Natural killer cell (primary cell): ENCODE measurements around the gene OPRD1. TPM values are rescaled to one million over a fixed set of nuclear protein-coding genes. Genes with fewer than 3 reads are reported as not detected.
A peak's percentile ranks its signal among the peaks of the same experiment; 100 is the strongest.

Experiments used
- ATAC-seq, 3 donors: fragments of 150-1000 bp in 2 of 3; fragments of 200-7000 bp in 1 of 3; cut with Tn5 transposase; 1 replicate in 1 of 3; 2 replicates in 2 of 3; pipeline ENCODE4 v1.10.0; 2021; ENCODE audit warnings: mild to moderate bottlenecking in 2 of 3, moderate library complexity in 2 of 3
- DNase-seq, 2 donors: peaks; one replicate each; pipeline versions ENCODE4 v3.0.0 to v3.0.0-alpha.2; 2013 to 2021; ENCODE audit warnings: mixed read lengths in 1 of 2
- H3K27ac ChIP-seq: one replicate; pipeline ENCODE4 v1.5.1; 2013; ENCODE audit warnings: mild to moderate bottlenecking, low read length
- H3K27me3 ChIP-seq: one replicate; pipeline ENCODE4 v1.6.1; 2013; ENCODE audit warnings: low read length; ENCODE audit not compliant: control insufficient read depth, insufficient read depth
- H3K36me3 ChIP-seq: one replicate; pipeline ENCODE4 v1.6.1; 2013; ENCODE audit warnings: low read length; ENCODE audit not compliant: control insufficient read depth, insufficient read depth
- H3K4me1 ChIP-seq: one replicate; pipeline ENCODE4 v1.6.1; 2013; ENCODE audit warnings: low read length; ENCODE audit not compliant: control insufficient read depth, insufficient read depth
- H3K4me3 ChIP-seq: one replicate; pipeline ENCODE4 v1.5.1; 2013; ENCODE audit warnings: low read length
- H3K9me3 ChIP-seq: one replicate; pipeline ENCODE4 v1.6.1; 2013; ENCODE audit warnings: low read length; ENCODE audit not compliant: control insufficient read depth, insufficient read depth
- H3K27ac Mint-ChIP-seq, 2 donors: one replicate each; pipeline ENCODE4 v1.8.0; 2022; ENCODE audit warnings: mild to moderate bottlenecking in 2 of 2, mixed read lengths in 2 of 2, moderate library complexity in 1 of 2
- H3K27me3 Mint-ChIP-seq, 2 donors: one replicate each; pipeline ENCODE4 v1.8.0; 2022; ENCODE audit warnings: low read depth in 2 of 2, mixed read lengths in 2 of 2
- H3K36me3 Mint-ChIP-seq: one replicate; pipeline ENCODE4 v1.8.0; 2022; ENCODE audit warnings: mixed read lengths
- H3K4me1 Mint-ChIP-seq, 2 donors: one replicate each; pipeline ENCODE4 v1.8.0; 2022; ENCODE audit warnings: mixed read lengths in 2 of 2
- H3K4me3 Mint-ChIP-seq: one replicate; pipeline ENCODE4 v1.8.0; 2022; ENCODE audit warnings: mild to moderate bottlenecking, moderate library complexity, mixed read lengths
- H3K9me3 Mint-ChIP-seq, 2 donors: one replicate each; pipeline ENCODE4 v1.8.0; 2022; ENCODE audit warnings: mixed read lengths in 2 of 2
- WGBS: methylation state at CpG from one replicate; pipeline ENCODE4 v1.1.7; 2013; ENCODE audit warnings: missing lambda C conversion rate; ENCODE audit not compliant: insufficient coverage; 5-methylcytosine and 5-hydroxymethylcytosine counted together
- intact Hi-C: fragments of 100-400 bp; cut with micrococcal nuclease; formaldehyde crosslinking; loops from one replicate; pipeline ENCODE4 v1.14.2; 2022
- total RNA-seq, 4 donors: library from RNA; stranded (reverse); fragments of 120-200 nt in 1 of 4; gene quantifications; one replicate each; pipeline versions ENCODE4 v1.2.3 to v1.2.4, GENCODE V29; 2013 to 2022
- TF ChIP-seq, protein P1 (sequence below): fragments of 200-600 bp; IDR thresholded peaks from one replicate; pipeline ENCODE4 v1.8.0; 2022; ENCODE audit warnings: antibody characterized with exemption

The OPRD1 gene
- total RNA-seq, 3 donors from 2014 or later (not counting 1 experiment from before 2014, with no cell fraction given) = not detected

DNA sequence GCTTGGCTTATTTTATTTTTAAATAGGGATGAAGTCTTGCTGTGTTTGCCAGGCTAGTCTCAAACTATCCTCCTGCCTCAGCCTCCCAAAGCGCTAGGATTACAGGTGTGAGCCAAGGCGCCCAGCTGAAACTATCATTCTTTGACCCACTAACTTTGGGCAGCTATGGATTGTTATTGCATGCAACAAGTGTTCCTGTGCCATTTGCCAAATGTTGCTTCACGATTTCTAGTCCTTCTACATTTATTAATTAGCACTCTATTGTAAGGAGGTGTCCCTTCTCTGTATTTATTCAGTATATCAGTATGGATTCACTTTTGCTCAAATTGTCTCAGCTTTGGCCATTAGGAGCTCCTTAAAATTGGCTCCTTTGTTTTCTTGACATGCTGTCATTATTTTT is 38.9 kb upstream of the OPRD1 start:
- H3K27ac ChIP-seq = no peak overlapping the region
- TF ChIP-seq, protein P1, sequence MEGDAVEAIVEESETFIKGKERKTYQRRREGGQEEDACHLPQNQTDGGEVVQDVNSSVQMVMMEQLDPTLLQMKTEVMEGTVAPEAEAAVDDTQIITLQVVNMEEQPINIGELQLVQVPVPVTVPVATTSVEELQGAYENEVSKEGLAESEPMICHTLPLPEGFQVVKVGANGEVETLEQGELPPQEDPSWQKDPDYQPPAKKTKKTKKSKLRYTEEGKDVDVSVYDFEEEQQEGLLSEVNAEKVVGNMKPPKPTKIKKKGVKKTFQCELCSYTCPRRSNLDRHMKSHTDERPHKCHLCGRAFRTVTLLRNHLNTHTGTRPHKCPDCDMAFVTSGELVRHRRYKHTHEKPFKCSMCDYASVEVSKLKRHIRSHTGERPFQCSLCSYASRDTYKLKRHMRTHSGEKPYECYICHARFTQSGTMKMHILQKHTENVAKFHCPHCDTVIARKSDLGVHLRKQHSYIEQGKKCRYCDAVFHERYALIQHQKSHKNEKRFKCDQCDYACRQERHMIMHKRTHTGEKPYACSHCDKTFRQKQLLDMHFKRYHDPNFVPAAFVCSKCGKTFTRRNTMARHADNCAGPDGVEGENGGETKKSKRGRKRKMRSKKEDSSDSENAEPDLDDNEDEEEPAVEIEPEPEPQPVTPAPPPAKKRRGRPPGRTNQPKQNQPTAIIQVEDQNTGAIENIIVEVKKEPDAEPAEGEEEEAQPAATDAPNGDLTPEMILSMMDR = no peak
- intact Hi-C loops = no loop called here
- H3K4me3 Mint-ChIP-seq = no peak overlapping the region
- DNase-seq (no peak), ATAC-seq (no peak)
- H3K27me3 ChIP-seq = no peaks in the 10 kb centered on the region
- H3K36me3 ChIP-seq = peaks cover 11% of the 10 kb centered on the region
- H3K9me3 ChIP-seq = no peaks in the 10 kb centered on the region
- H3K27ac Mint-ChIP-seq = peak overlapping the region in 1 of 2 donors; percentile 31
- no peaks in the 10 kb centered on the region for H3K27me3 Mint-ChIP-seq
- H3K36me3 Mint-ChIP-seq = peaks cover 7% of the 10 kb centered on the region
- no peaks in the 10 kb centered on the region for H3K9me3 Mint-ChIP-seq
- no peak overlapping the region for H3K4me3 ChIP-seq
- WGBS = 100% methylated on average over 2 of the region's 3 CpGs
- peaks cover 13% of the 10 kb centered on the region for H3K4me1 ChIP-seq
- H3K4me1 Mint-ChIP-seq = peaks cover 10% of the 10 kb centered on the region in 2 donors

- ATAC-seq = peak; percentile 94 to 97 (median 95)
- H3K4me3 Mint-ChIP-seq = peak overlapping the region; percentile 85
- H3K27me3 Mint-ChIP-seq = no peaks in the 10 kb centered on the region
- 16% methylated on average over 39 of the region's 39 CpGs for WGBS
- Histone ChIP-seq H3K9me3 (no peaks in the 10 kb centered on the region), H3K27ac (peak overlapping the region; percentile 68), H3K27me3 (no peaks in the 10 kb centered on the region), H3K4me3 (peak overlapping the region; percentile 63), H3K4me1 (peaks cover 13% of the 10 kb centered on the region), H3K36me3 (peaks cover 3% of the 10 kb centered on the region)
- no peaks in the 10 kb centered on the region for H3K36me3 Mint-ChIP-seq
- peak overlapping the region; percentile 72 to 85 for H3K27ac Mint-ChIP-seq
- peak; percentile 68 to 83 for DNase-seq
- intact Hi-C loops = no loop called here
- no peaks in the 10 kb centered on the region for H3K9me3 Mint-ChIP-seq
- peaks cover 10% of the 10 kb centered on the region in 2 donors for H3K4me1 Mint-ChIP-seq
- TF ChIP-seq, protein P1 = no peak
Measured at GRCh38 chr1:28775121-28775942, 36.6 kb upstream of the OPRD1 start.

DNA sequence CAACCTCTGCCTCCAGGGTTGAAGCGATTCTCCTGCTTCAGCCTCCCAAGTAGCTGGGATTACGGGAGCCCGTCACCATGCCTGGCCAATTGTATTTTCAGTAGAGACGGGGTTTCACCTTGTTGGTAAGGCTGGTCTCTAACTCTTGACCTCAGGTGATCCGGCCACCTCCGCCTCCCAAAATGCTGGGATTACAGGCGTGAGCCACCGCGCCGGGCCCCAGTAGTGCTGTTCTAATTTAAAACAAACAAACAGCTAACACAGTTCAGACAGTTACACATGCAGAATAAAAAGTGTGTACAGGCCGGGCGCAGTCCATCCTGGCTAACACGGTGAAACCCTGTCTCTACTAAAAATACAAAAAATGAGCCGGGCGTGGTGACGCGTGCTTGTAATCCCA is 35.6 kb upstream of the OPRD1 start:
- Histone ChIP-seq H3K36me3 (peaks cover 3% of the 10 kb centered on the region), H3K4me3 (no peak overlapping the region), H3K27ac (no peak overlapping the region), H3K9me3 (no peaks in the 10 kb centered on the region), H3K4me1 (peaks cover 13% of the 10 kb centered on the region), H3K27me3 (no peaks in the 10 kb centered on the region)
- 98% methylated on average over 17 of the region's 17 CpGs for WGBS
- intact Hi-C loops = no loop called here
- ATAC-seq (no peak), DNase-seq (no peak)
- peak overlapping the region; percentile 85 for H3K4me3 Mint-ChIP-seq
- H3K9me3 Mint-ChIP-seq = no peaks in the 10 kb centered on the region
- TF ChIP-seq, protein P1 = no peak
- no peaks in the 10 kb centered on the region for H3K27me3 Mint-ChIP-seq
- H3K4me1 Mint-ChIP-seq = peaks cover 10% of the 10 kb centered on the region in 2 donors
- H3K36me3 Mint-ChIP-seq = no peaks in the 10 kb centered on the region
- H3K27ac Mint-ChIP-seq = no peak overlapping the region
